ENCODE measurements around the gene PLLP. TPM values are rescaled to one million over a fixed set of nuclear protein-coding genes. Genes with fewer than 3 reads are reported as not detected.

Gene PLLP
- polyA plus RNA-seq, 1 donor (not counting 4 experiments of a cell fraction or from before 2014, with no cell fraction given) = 8.7 TPM

DNA sequence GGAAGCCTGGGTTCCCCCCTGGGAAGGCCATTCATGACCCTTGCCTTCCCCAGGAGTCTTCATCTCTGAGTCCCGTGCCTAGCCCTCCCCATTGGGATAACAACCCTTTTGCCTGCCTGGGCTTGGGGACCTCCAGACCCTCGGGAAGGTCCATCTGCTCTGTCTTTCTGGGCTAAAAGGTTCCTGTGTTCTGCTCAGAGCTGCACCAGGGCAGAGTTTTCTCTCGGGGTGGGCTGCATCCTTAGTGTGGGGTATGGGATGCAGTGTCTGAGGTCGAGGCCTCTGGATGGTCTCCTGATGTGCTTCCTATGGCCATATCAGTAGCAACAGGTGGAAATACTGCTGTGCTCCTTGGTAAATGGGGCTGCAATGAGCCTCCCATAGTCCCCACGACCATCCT is 22.9 kb upstream of the PLLP start:
- DNase-seq (ENCODE audit: low read depth, low spot score) (no peak), FAIRE-seq (no peak)
- no peaks in the 10 kb centered on the region for H4K20me1 ChIP-seq (ENCODE audit: control insufficient read depth, extremely low read depth, insufficient read depth, low read length)
- H2AFZ ChIP-seq (ENCODE audit: control insufficient read depth, low read length) = no peak overlapping the region
- H3K4me3 ChIP-seq (ENCODE audit: control insufficient read depth in 2 of 3, extremely low read depth in 1 of 3, insufficient read depth in 2 of 3, low read depth in 1 of 3, low read length in 3 of 3) = no peak overlapping the region
- dilution Hi-C loops (cut with MboI; ENCODE audit: extremely low pct_ligation_motif_present, low sequenced_read_pairs) = loop anchor here (5.0 kb wide), 1 partner anchor 110 kb away; no protein-coding TSS in a partner anchor
- H3K9me3 ChIP-seq (ENCODE audit: control insufficient read depth, low read depth, low read length) = no peaks in the 10 kb centered on the region
- H3K4me1 ChIP-seq (ENCODE audit: control insufficient read depth, extremely low read depth, insufficient read depth, low read length) = no peaks in the 10 kb centered on the region
- no peaks in the 10 kb centered on the region for H3K36me3 ChIP-seq (ENCODE audit: control insufficient read depth in 2 of 2, extremely low read depth in 1 of 2, insufficient read depth in 2 of 2, low read length in 2 of 2)
- H3K27me3 ChIP-seq (ENCODE audit: control insufficient read depth, extremely low read depth, insufficient read depth, low read length) = peaks cover 5% of the 10 kb centered on the region
- H3K4me2 ChIP-seq (ENCODE audit: control insufficient read depth, extremely low read depth, insufficient read depth, low read depth, low read length) = no peak overlapping the region
- H3K9ac ChIP-seq (ENCODE audit: control insufficient read depth, extremely low read depth, insufficient read depth, low read length) = no peak overlapping the region
- no peaks in the 10 kb centered on the region for H3K9me1 ChIP-seq (ENCODE audit: control insufficient read depth, extremely low read depth, insufficient read depth, low read length)
- no peak for TF ChIP-seq EZH2 (IDR thresholded peaks at IDR 0.05; ENCODE audit: low read length)
- TF ChIP-seq, protein P1, sequence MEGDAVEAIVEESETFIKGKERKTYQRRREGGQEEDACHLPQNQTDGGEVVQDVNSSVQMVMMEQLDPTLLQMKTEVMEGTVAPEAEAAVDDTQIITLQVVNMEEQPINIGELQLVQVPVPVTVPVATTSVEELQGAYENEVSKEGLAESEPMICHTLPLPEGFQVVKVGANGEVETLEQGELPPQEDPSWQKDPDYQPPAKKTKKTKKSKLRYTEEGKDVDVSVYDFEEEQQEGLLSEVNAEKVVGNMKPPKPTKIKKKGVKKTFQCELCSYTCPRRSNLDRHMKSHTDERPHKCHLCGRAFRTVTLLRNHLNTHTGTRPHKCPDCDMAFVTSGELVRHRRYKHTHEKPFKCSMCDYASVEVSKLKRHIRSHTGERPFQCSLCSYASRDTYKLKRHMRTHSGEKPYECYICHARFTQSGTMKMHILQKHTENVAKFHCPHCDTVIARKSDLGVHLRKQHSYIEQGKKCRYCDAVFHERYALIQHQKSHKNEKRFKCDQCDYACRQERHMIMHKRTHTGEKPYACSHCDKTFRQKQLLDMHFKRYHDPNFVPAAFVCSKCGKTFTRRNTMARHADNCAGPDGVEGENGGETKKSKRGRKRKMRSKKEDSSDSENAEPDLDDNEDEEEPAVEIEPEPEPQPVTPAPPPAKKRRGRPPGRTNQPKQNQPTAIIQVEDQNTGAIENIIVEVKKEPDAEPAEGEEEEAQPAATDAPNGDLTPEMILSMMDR (optimal IDR thresholded peaks at IDR 0.05 in 1 of 3, IDR thresholded peaks at IDR 0.05 in 1 of 3, conservative IDR thresholded peaks at IDR 0.05 in 1 of 3; ENCODE audit: extremely low read depth in 1 of 3, insufficient read depth in 2 of 3, low read length in 3 of 3) = no peak
- no peak overlapping the region for H3K27ac ChIP-seq (ENCODE audit: control insufficient read depth, insufficient read depth, low read length)
- H3K79me2 ChIP-seq (ENCODE audit: control insufficient read depth, insufficient read depth, low read length) = no peaks in the 10 kb centered on the region

DNA sequence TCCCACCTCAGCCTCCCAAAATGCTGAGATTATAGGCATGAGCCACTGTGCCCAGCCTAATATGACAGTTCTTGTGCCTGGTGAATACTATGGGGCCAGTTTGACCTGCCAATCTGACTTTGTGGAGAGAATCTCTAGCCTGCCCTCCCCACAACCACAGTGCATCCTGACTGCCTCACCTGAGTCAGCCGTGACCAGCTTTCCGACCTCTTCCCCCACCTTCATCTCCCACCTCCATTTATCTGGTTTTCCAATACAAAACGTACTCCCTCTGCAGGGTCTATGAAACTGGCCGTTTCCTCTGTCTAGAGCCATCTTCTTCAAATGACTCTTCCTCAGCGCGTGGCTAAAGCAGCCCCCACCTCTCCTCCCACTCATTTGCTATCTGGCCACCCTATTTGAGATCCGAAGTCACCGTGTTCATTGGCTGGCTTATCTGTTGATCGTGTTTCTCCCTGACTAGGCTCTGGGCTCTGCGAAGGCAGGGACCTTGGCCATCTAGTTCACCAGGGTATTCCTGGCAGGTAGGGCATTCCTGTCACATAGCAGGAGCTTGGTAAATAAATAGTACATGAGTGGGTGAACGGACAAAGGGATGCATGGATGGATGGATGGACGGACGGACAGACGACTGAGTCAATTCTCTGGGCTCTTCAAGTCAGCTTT is 22.3 kb upstream of the PLLP start:
- TF ChIP-seq EZH2 (IDR thresholded peaks at IDR 0.05; ENCODE audit: low read length) = no peak
- TF ChIP-seq, protein P1 (optimal IDR thresholded peaks at IDR 0.05 in 1 of 3, IDR thresholded peaks at IDR 0.05 in 1 of 3, conservative IDR thresholded peaks at IDR 0.05 in 1 of 3; ENCODE audit: extremely low read depth in 1 of 3, insufficient read depth in 2 of 3, low read length in 3 of 3) = no peak
- Histone ChIP-seq H4K20me1 (ENCODE audit: control insufficient read depth, extremely low read depth, insufficient read depth, low read length) (no peaks in the 10 kb centered on the region), H3K4me3 (ENCODE audit: control insufficient read depth in 2 of 3, extremely low read depth in 1 of 3, insufficient read depth in 2 of 3, low read depth in 1 of 3, low read length in 3 of 3) (no peak overlapping the region), H3K27me3 (ENCODE audit: control insufficient read depth, extremely low read depth, insufficient read depth, low read length) (peaks cover 5% of the 10 kb centered on the region), H3K36me3 (ENCODE audit: control insufficient read depth in 2 of 2, extremely low read depth in 1 of 2, insufficient read depth in 2 of 2, low read length in 2 of 2) (no peaks in the 10 kb centered on the region), H3K9me3 (ENCODE audit: control insufficient read depth, low read depth, low read length) (no peaks in the 10 kb centered on the region), H2AFZ (ENCODE audit: control insufficient read depth, low read length) (no peak overlapping the region), H3K9me1 (ENCODE audit: control insufficient read depth, extremely low read depth, insufficient read depth, low read length) (no peaks in the 10 kb centered on the region), H3K79me2 (ENCODE audit: control insufficient read depth, insufficient read depth, low read length) (no peaks in the 10 kb centered on the region), H3K4me1 (ENCODE audit: control insufficient read depth, extremely low read depth, insufficient read depth, low read length) (no peaks in the 10 kb centered on the region), H3K27ac (ENCODE audit: control insufficient read depth, insufficient read depth, low read length) (no peak overlapping the region), H3K9ac (ENCODE audit: control insufficient read depth, extremely low read depth, insufficient read depth, low read length) (no peak overlapping the region), H3K4me2 (ENCODE audit: control insufficient read depth, extremely low read depth, insufficient read depth, low read depth, low read length) (no peak overlapping the region)
- FAIRE-seq = no peak
- no peak for DNase-seq (ENCODE audit: low read depth, low spot score)
- dilution Hi-C loops (cut with MboI; ENCODE audit: extremely low pct_ligation_motif_present, low sequenced_read_pairs) = loop anchor here (5.0 kb wide), 1 partner anchor 110 kb away; no protein-coding TSS in a partner anchor
